Left ventricle myocardium inferior (tissue), 1 donor: ENCODE data around the gene NFKBIZ. TPM values are rescaled to one million over a fixed set of nuclear protein-coding genes. Genes with fewer than 3 reads are reported as not detected.

Source experiments
- DNase-seq: peaks from one replicate; pipeline ENCODE4 v3.0.0-alpha.2; 2020
- H3K27ac ChIP-seq: fragments of 200-600 bp; replicated peaks from 2 replicates; pipeline ENCODE4 v1.8.0; 2021
- H3K27me3 ChIP-seq: fragments of 200-600 bp; 2 replicates; pipeline ENCODE4 v1.8.0; 2021; ENCODE audit warnings: low read depth
- H3K36me3 ChIP-seq: fragments of 200-600 bp; 2 replicates; pipeline ENCODE4 v1.8.0; 2021
- H3K4me1 ChIP-seq: fragments of 200-600 bp; 2 replicates; pipeline ENCODE4 v1.8.0; 2021
- H3K4me3 ChIP-seq: fragments of 200-600 bp; 2 replicates; pipeline ENCODE4 v1.8.0; 2021; ENCODE audit warnings: mild to moderate bottlenecking, moderate library complexity
- H3K9me3 ChIP-seq: fragments of 200-600 bp; replicated peaks from 2 replicates; pipeline ENCODE4 v1.8.0; 2021
- CTCF ChIP-seq: fragments of 200-600 bp; IDR thresholded peaks from 2 replicates; pipeline ENCODE4 v1.8.0; 2021; ENCODE audit warnings: antibody characterized with exemption, mild to moderate bottlenecking, borderline replicate concordance
- intact Hi-C: fragments of 100-400 bp; cut with micrococcal nuclease; formaldehyde crosslinking; loops from one replicate; pipeline ENCODE4 v1.11.0; 2022
- long read RNA-seq: library from polyadenylated mRNA; unstranded; transcript quantifications from one replicate; pipeline ENCODE4 v2.0.0, GENCODE V29; 2021
- total RNA-seq: library from RNA; stranded (reverse); fragmentation: NEBNext Ultra II Directional; extraction: Animal tissue kit (Norgen Biotek cat#: 25700); gene quantifications from one replicate; pipeline ENCODE4 v1.2.1, GENCODE V29; 2021
- donor health status: DM: no; HTN: yes; CAD: no; lungs with severe emphysema.

The NFKBIZ gene, protein sequence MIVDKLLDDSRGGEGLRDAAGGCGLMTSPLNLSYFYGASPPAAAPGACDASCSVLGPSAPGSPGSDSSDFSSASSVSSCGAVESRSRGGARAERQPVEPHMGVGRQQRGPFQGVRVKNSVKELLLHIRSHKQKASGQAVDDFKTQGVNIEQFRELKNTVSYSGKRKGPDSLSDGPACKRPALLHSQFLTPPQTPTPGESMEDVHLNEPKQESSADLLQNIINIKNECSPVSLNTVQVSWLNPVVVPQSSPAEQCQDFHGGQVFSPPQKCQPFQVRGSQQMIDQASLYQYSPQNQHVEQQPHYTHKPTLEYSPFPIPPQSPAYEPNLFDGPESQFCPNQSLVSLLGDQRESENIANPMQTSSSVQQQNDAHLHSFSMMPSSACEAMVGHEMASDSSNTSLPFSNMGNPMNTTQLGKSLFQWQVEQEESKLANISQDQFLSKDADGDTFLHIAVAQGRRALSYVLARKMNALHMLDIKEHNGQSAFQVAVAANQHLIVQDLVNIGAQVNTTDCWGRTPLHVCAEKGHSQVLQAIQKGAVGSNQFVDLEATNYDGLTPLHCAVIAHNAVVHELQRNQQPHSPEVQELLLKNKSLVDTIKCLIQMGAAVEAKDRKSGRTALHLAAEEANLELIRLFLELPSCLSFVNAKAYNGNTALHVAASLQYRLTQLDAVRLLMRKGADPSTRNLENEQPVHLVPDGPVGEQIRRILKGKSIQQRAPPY
- total RNA-seq, result 15.0 TPM
- long read RNA-seq, partial matches to known transcripts, result 0 of 6 reads
- long read RNA-seq, other reads (novel, unspliced or antisense), result 4 of 6 reads

DNA sequence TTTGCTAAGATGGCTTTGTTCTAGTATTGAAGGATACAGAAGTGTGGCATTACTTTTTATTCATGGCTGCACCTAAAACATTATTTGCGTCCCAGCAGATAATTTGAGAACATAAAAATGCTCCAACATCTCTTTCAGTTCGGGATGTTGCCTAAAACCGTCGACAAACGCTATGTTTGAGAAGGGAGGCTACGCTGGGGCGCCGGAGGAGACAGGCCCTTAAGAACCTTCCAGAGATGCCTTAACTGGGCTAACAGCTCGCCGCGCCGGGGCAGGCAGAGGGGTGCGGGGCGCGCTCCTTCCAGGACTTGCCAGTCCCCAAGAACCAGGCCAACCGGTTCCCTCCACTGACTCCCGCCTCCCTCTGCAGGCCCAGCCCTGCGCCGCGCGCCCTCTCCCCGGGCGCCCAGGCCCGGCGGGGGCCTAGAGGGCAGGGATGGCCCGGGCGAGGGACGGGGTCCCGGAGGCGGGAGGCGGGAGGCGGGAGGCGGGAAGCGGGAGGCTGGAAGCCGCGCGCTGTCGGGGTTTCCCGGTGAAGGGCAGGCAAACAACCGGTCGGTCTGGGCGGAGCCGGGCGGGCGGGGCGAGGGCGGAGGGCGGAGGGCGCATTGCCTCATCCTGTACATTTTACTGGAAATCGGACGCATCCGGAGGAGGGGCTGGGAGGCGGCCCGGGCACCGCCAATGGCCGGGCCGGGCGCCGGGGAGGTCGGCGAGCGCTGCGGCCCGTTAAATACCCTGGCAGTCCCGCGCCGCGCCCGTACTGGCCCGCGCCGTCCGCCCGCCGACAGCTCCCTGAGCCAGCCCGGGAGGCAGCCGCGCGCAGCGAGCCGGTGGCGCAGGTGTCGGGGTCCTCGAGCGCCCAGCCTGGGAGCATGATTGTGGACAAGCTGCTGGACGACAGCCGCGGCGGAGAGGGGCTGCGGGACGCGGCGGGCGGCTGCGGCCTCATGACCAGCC, at the start of gene NFKBIZ:
Gene NFKBIZ (plus strand): TSS at position 761 of the 960 bp plus-strand sequence. CDS start 115 bp downstream, at position 876.
- H3K36me3 ChIP-seq, result peaks cover 23% of the 10 kb centered on the region
- DNase-seq, result peak; percentile 97

GRCh38 chr3:101801174-101801573, 48.1 kb upstream of the NFKBIZ start:
- Histone ChIP-seq H3K27me3 (no peaks in the 10 kb centered on the region), H3K9me3 (peaks cover 5% of the 10 kb centered on the region), H3K4me1 (peaks cover 17% of the 10 kb centered on the region), H3K27ac (no peak overlapping the region), H3K36me3 (peaks cover 45% of the 10 kb centered on the region), H3K4me3 (no peak overlapping the region)
- TF ChIP-seq CTCF, result no peak
- no peak for DNase-seq
- intact Hi-C loops, result no loop called here

More for the DNA sequence above, at the start of gene NFKBIZ:
- Histone ChIP-seq H3K4me3 (peak within 1 kb of the TSS; percentile 95), H3K27ac (peak within 1 kb of the TSS; percentile 99), H3K27me3 (no peaks in the 10 kb centered on the region), H3K4me1 (peaks cover 51% of the 10 kb centered on the region), H3K9me3 (no peaks in the 10 kb centered on the region)
- no peak for TF ChIP-seq CTCF
- intact Hi-C loops, result no loop called here

- intact Hi-C loops, result no loop called here
- no peak overlapping the region for H3K27ac ChIP-seq
- peaks cover 50% of the 10 kb centered on the region for H3K36me3 ChIP-seq
- H3K9me3 ChIP-seq, result peaks cover 5% of the 10 kb centered on the region
- H3K27me3 ChIP-seq, result no peaks in the 10 kb centered on the region
- peaks cover 17% of the 10 kb centered on the region for H3K4me1 ChIP-seq
- H3K4me3 ChIP-seq, result no peak overlapping the region
- no peak for TF ChIP-seq CTCF
- DNase-seq, result no peak
These were observed 47.1 kb upstream of the NFKBIZ start for GRCh38 chr3:101802179-101802578.

DNA sequence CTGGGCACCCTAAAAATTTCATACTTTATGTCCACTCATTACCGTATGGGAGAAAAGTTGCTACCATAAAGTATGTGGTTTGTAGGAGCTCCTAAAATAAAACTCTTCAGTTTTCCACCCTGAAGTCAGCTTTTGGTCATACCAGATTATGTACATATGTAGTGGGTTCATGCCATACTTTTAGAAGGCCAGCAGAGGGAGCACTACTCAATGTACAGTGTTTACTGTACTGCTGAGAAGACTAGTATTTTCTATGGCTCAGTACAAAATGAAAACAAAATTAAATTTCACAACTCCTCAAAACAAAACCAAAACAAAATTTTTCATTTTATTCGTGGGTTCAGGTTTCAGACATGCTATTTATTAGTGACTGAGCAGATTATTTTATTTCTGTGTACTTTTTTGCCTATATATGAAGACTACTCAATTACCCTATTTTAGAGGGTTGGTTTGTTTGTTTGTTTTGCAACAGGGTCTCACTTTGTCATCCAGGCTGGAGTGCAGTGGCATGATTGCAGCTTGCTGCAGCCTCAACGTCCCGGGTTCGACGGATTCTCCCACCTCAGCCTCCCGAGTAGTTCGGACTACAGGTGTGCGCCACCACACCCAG, 46.0 kb upstream of the NFKBIZ start:
- H3K9me3 ChIP-seq, result peaks cover 5% of the 10 kb centered on the region
- no peak for DNase-seq
- no peak overlapping the region for H3K4me3 ChIP-seq
- H3K27ac ChIP-seq, result no peak overlapping the region
- peaks cover 58% of the 10 kb centered on the region for H3K36me3 ChIP-seq
- peaks cover 17% of the 10 kb centered on the region for H3K4me1 ChIP-seq
- H3K27me3 ChIP-seq, result no peaks in the 10 kb centered on the region
- intact Hi-C loops, result no loop called here
- TF ChIP-seq CTCF, result peak; percentile 95

DNA sequence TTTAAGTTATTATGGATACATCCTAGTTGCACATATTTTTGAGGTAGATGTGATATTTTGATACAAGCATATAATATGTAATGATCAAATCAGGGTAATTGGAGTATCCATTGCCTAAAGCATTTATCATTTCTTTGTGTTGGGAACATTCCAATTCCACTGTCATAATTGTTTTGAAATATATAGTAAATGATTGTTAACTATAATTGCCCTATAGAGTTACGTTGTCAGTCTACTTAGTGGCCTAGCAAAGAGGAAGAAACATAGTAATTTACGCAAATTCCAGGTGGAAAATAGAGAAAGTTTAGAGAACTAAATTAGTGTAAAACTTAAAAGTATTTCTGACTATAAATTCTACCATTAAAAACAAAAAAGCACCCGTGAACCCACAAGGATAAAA, 45.4 kb upstream of the NFKBIZ start:
- no peak for DNase-seq
- Histone ChIP-seq H3K36me3 (peaks cover 53% of the 10 kb centered on the region), H3K4me1 (peaks cover 17% of the 10 kb centered on the region), H3K27ac (no peak overlapping the region), H3K4me3 (no peak overlapping the region), H3K9me3 (peaks cover 5% of the 10 kb centered on the region), H3K27me3 (no peaks in the 10 kb centered on the region)
- no peak for TF ChIP-seq CTCF
- intact Hi-C loops, result no loop called here
